ENCODE data around the gene PACS2.

DNA sequence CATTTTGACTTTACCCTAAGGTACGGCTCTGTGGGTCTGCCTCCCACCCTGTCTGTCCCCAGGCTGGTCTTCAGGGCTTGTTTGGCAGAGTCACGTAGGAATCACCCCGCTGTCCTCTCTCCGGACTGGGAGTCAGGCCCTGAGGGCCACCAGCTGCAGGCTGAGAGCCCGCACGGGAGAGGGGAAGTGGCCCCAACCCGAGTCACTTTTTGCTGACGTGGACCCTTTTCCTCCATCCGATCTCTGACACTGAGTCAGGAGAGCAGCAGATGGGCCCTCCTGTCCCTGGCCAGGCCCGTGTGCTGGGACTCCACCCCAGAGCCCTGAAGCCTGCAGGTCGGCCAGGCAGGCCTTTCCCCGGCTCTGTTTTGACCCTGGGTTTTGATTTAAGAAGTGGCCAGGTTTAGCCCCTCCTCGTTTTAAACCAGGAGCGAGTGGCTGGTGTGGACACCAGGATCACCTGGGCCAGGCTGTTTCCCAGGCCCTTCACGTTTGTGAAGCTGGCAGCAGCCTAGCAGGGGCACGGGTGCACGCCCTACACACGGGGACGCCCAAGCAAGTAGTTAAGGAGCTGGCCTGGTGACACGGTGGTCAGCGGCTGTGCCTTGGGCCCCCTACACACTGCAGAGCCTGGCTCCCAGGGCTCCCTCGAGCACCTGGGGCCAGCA is 71.3 kb downstream of the PACS2 start:
- TF ChIP-seq CTCF (conservative IDR thresholded peaks at IDR 0.05; ENCODE audit: low read length) = no peak
- no peak for TF ChIP-seq EZH2phosphoT487 (IDR thresholded peaks at IDR 0.05; ENCODE audit: borderline replicate concordance)
